SU-DHL-6 (cell line): Measurements from ENCODE around the gene BLVRB.

ENCODE experiments used
- CTCF ChIP-seq: fragments of 200-600 bp; sonication (generic); IDR thresholded peaks from one replicate; pipeline ENCODE4 v1.5.1; 2017; ENCODE audit warnings: antibody characterized with exemption, mild to moderate bottlenecking, low read length, moderate library complexity; ENCODE audit not compliant: insufficient read depth, poor library complexity, severe bottlenecking
- EZH2phosphoT487 ChIP-seq: fragments of 200-600 bp; sonication (generic), shearing (Covaris generic); conservative IDR thresholded peaks from 2 replicates; pipeline ENCODE4 v1.6.1; 2018; ENCODE audit warnings: mild to moderate bottlenecking, antibody characterized with exemption, low read length, moderate library complexity, mixed read lengths

GRCh38 chr19:40486017-40486416 lies 20.5 kb upstream of the BLVRB start:
- TF ChIP-seq EZH2phosphoT487 = no peak
- TF ChIP-seq CTCF = no peak
